Vagina (tissue), 2 donors: ENCODE data around the gene LRRC37A3.
"Not testable (repeated sequence)": the region's sequence is repeated elsewhere in the genome, so short reads cannot be mapped to it uniquely, and the experiment has no call there.

ENCODE experiments used
- CTCF ChIP-seq, 3 experiments: fragments of 450-650 bp in 2 of 3; fragments of 200-600 bp in 1 of 3; sonication (generic) in 1 of 3; IDR thresholded peaks; one replicate each; pipeline ENCODE4 v1.5.1; 2017 to 2019; ENCODE audit warnings: antibody characterized with exemption in 3 of 3, mild to moderate bottlenecking in 2 of 3, moderate library complexity in 2 of 3
- POLR2A ChIP-seq, 2 donors: fragments of 450-650 bp; IDR thresholded peaks; one replicate each; pipeline ENCODE4 v1.6.1; 2017; ENCODE audit warnings: antibody characterized with exemption in 2 of 2, mild to moderate bottlenecking in 2 of 2, moderate library complexity in 2 of 2
- POLR2AphosphoS5 ChIP-seq, 2 donors: sonication (generic); formaldehyde crosslinking; IDR thresholded peaks; one replicate each; pipeline ENCODE4 v1.9.0; 2017; ENCODE audit warnings: antibody characterized with exemption in 2 of 2, mild to moderate bottlenecking in 2 of 2, low read depth in 1 of 2; ENCODE audit not compliant: insufficient read depth in 1 of 2

DNA sequence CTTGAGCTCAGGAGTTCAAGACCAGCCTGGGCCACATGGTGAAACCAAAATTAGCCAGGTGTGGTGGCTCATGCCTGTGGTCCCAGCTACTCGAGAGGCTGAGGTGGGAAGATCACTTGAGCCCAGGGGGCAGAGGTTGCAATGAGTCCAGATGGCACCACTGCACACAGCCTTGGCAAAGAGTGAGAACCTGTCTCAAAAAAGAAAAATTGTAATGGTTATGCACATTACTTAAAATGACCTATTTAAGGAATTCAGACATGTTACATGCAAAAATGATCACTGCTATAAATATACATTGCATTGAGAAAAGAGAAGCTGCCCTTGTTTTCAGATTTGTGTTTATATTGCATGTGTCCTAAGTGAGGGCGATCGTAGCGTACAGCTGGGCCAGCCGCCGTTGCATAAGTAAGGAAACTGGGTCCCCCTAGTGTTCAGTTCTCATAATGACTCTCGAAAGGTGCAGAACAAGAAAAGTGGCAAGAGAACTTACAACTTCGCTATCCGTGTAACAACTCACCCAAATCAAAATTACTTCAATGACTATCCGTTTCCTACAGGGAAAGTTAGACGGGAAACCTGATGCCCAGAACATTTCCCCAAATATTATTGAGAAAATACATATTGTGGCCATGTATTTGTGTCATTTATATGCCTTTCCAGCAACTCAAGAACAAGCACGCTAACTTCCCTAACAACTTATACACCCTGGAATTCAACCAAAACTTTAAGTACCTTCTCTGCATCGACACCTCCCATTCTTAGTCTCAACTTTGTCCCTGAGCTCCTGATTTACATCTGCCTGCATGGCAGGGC, 42.5 kb upstream of the LRRC37A3 start:
- TF ChIP-seq CTCF (IDR thresholded peaks at IDR 0.05) (peak; percentile 56 to 86 (median 86)), POLR2AphosphoS5 (IDR thresholded peaks at IDR 0.05; ENCODE audit: insufficient read depth in 1 of 2, low read depth in 1 of 2) (peak in 1 of 2 donors; percentile 40)
- not testable (repeated sequence) for TF ChIP-seq POLR2A (IDR thresholded peaks at IDR 0.05)
